ENCODE data around the gene CAMK2B. TPM values are rescaled to one million over a fixed set of nuclear protein-coding genes. Genes with fewer than 3 reads are reported as not detected.

CAMK2B gene
- total RNA-seq, 2 donors from 2014 or later, result 0.42 to 0.80 TPM

DNA sequence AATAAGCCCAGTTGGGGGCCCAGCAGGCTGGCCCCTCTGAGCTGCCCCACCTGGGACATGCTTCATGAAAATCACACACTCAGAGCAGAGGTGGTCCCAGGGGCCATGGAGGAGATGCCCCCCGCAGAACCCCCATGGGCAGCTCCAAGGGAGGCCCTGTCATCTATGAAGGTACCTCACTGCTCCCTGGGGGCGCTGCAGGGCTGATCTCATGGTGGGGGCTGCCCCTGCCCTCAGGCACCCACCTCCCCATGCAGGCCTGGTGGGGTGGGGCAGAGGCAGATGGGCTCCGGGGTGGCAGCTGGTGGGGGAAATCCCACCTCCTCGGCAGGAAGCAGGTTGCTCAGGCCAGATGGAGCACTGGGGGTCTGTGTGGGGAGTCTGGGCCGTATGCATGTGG lies 64.2 kb downstream of the CAMK2B start:
- Histone ChIP-seq H3K36me3 (no peaks in the 10 kb centered on the region), H3K27ac (no peak overlapping the region), H3K4me3 (no peak overlapping the region), H3K27me3 (no peaks in the 10 kb centered on the region), H3K4me1 (no peaks in the 10 kb centered on the region), H3K9ac (ENCODE audit: low read depth in 2 of 2, low read length in 2 of 2) (no peak overlapping the region), H3K9me3 (no peaks in the 10 kb centered on the region)
- no peak for TF ChIP-seq CTCF (IDR thresholded peaks at IDR 0.05)
- intact Hi-C loops (cut with DNase I), result no loop called here
- DNase-seq, result no peak

GRCh38 chr7:44259547-44260457 lies 65.6 kb downstream of the CAMK2B start:
- intact Hi-C loops (cut with DNase I), result no loop called here
- Histone ChIP-seq H3K27ac (no peak overlapping the region), H3K27me3 (no peaks in the 10 kb centered on the region), H3K36me3 (no peaks in the 10 kb centered on the region), H3K4me1 (no peaks in the 10 kb centered on the region), H3K9me3 (no peaks in the 10 kb centered on the region), H3K9ac (ENCODE audit: low read depth in 2 of 2, low read length in 2 of 2) (no peak overlapping the region), H3K4me3 (no peak overlapping the region)
- peak; percentile 38 for DNase-seq
- no peak for TF ChIP-seq CTCF (IDR thresholded peaks at IDR 0.05)

- no peaks in the 10 kb centered on the region for H3K4me1 ChIP-seq
- H3K27ac ChIP-seq, result no peak overlapping the region
Observed at GRCh38 chr7:44258865-44259546, 66.4 kb downstream of the CAMK2B start.

DNA sequence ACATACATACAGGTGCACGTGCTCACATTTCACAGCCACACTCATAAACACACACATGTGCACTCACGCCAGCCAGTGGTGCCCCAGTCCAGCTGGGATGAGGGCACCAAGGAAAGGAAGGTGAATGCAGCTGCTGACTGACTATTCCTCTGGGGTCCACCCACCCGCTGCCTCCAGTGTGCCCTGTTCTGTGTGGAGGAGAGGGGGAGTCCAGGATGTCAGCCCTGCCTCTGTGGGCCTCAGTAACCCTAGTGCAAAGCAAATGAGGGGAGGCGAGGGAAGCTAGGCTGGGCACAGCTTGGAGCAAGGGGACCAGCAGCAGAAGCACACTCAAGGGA lies 67.0 kb downstream of the CAMK2B start:
- Histone ChIP-seq H3K4me1 (no peaks in the 10 kb centered on the region), H3K9me3 (no peaks in the 10 kb centered on the region), H3K27me3 (no peaks in the 10 kb centered on the region), H3K9ac (ENCODE audit: low read depth in 2 of 2, low read length in 2 of 2) (no peak overlapping the region), H3K27ac (no peak overlapping the region), H3K4me3 (no peak overlapping the region), H3K36me3 (no peaks in the 10 kb centered on the region)
- intact Hi-C loops (cut with DNase I), result no loop called here
- TF ChIP-seq CTCF (IDR thresholded peaks at IDR 0.05), result no peak
- DNase-seq, result no peak

More at GRCh38 chr7:44258865-44259546, 66.4 kb downstream of the CAMK2B start:
- DNase-seq, result no peak
- H3K9me3 ChIP-seq, result no peaks in the 10 kb centered on the region
- no peaks in the 10 kb centered on the region for H3K27me3 ChIP-seq
- no peaks in the 10 kb centered on the region for H3K36me3 ChIP-seq
- no peak overlapping the region for H3K4me3 ChIP-seq
- H3K9ac ChIP-seq (ENCODE audit: low read depth in 2 of 2, low read length in 2 of 2), result no peak overlapping the region
- no peak for TF ChIP-seq CTCF (IDR thresholded peaks at IDR 0.05)
- intact Hi-C loops (cut with DNase I), result no loop called here

DNA sequence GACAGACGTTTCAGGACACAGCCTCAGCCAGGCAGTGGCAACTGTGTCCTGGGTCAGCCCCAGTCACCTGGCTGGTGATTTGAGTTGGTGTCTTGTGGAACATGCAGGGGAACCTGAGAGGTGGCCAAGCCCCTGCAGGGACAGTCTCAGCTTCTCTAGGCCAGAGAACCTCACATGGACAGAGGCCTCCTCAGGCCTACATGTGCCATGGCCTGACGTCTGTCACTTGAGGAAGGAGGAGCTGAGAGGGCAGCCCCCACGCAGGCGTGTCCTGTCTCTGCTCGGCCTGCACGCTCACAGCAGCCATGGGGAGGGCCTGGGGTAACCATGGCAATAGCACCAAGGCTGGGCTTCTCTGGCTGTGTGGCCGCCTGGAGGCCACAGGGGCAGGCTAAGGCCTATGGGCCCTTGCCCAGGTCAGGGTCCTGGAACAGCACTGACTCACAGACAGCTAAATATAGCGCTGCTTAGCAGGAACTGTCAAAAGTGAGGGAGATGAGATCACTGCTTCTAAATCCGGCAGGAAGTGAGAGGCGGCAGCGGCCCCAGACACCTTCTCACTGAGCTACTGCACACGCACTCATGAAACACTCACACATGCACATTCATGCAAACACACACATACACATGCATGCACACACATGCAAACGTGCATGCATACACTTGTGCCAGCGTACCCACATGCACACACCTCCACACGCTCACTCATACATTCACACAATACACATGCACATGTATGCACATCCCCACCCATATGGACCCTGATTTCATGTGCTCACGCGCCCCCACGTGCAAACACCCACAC lies 67.6 kb downstream of the CAMK2B start:
- no peaks in the 10 kb centered on the region for H3K9me3 ChIP-seq
- H3K4me1 ChIP-seq, result no peaks in the 10 kb centered on the region
- H3K36me3 ChIP-seq, result no peaks in the 10 kb centered on the region
- H3K27ac ChIP-seq, result no peak overlapping the region
- H3K27me3 ChIP-seq, result no peaks in the 10 kb centered on the region
- TF ChIP-seq CTCF (IDR thresholded peaks at IDR 0.05), result no peak
- intact Hi-C loops (cut with DNase I), result no loop called here
- no peak overlapping the region for H3K9ac ChIP-seq (ENCODE audit: low read depth in 2 of 2, low read length in 2 of 2)
- peak; percentile 32 for DNase-seq
- no peak overlapping the region for H3K4me3 ChIP-seq
